H1 (cell line): ENCODE data around the gene OSCP1. TPM values are rescaled to one million over a fixed set of nuclear protein-coding genes. Genes with fewer than 3 reads are reported as not detected.

ENCODE experiments used
- CTCF ChIA-PET: fragments of 300-600 bp; sonication (Branson Sonifier 250); formaldehyde crosslinking; loops from one replicate; lab custom pipeline; 2021; ENCODE audit not compliant: partially characterized antibody; lab: Charles Lee
- POLR2A ChIA-PET: fragments of 300-600 bp; sonication (Branson Sonifier 250); formaldehyde crosslinking; loops from one replicate; lab custom pipeline; 2021; ENCODE audit warnings: inconsistent platforms; ENCODE audit not compliant: partially characterized antibody; lab: Charles Lee
- DNase-seq, 2 experiments: peaks; one replicate each; pipeline versions ENCODE4 v3.0.0 to v3.0.0-alpha.2; 2010 to 2022; ENCODE audit warnings: low spot score in 2 of 2, low read depth in 1 of 2, mixed read lengths in 1 of 2
- FAIRE-seq: peaks from 2 replicates; lab custom pipeline; 2011; peaks lifted over from hg19 to GRCh38; lab: Jason Lieb, UNC
- H2AFZ ChIP-seq: 2 replicates; pipeline ENCODE4 v1.8.1; 2012; ENCODE audit warnings: low read length, inconsistent platforms
- H2AK5ac ChIP-seq: 2 replicates; pipeline ENCODE4 v1.6.1; 2013; ENCODE audit warnings: low read depth, low read length
- H2BK120ac ChIP-seq: replicated peaks from 2 replicates; pipeline ENCODE3; 2013; ENCODE audit warnings: low read depth, low read length, inconsistent platforms
- H2BK12ac ChIP-seq: 2 replicates; pipeline ENCODE4 v1.6.1; 2013; ENCODE audit warnings: low read depth, low read length
- H2BK15ac ChIP-seq: 2 replicates; pipeline ENCODE4 v1.6.1; 2013; ENCODE audit warnings: low read length
- H2BK20ac ChIP-seq: 2 replicates; pipeline ENCODE4 v1.6.1; 2013; ENCODE audit warnings: low read length
- H2BK5ac ChIP-seq: 2 replicates; pipeline ENCODE4 v1.6.1; 2013; ENCODE audit warnings: low read depth, low read length
- H3K14ac ChIP-seq: 2 replicates; pipeline ENCODE4 v1.6.1; 2013; ENCODE audit warnings: inconsistent platforms; ENCODE audit not compliant: insufficient read length
- H3K18ac ChIP-seq: 2 replicates; pipeline ENCODE4 v1.6.1; 2013; ENCODE audit warnings: low read length; ENCODE audit errors: extremely low read depth
- H3K23ac ChIP-seq: 2 replicates; pipeline ENCODE4 v1.6.1; 2013; ENCODE audit warnings: inconsistent platforms; ENCODE audit not compliant: insufficient read length
- H3K23me2 ChIP-seq: 2 replicates; pipeline ENCODE4 v1.6.1; 2013; ENCODE audit warnings: low read depth, low read length
- H3K27ac ChIP-seq: 2 replicates; pipeline ENCODE4 v1.6.1; 2011; ENCODE audit warnings: low read depth, low read length, inconsistent platforms
- H3K27me3 ChIP-seq, 4 experiments: replicated peaks in 1 of 4; 1 replicate in 1 of 4; 2 replicates in 3 of 4; pipeline versions ENCODE4 v1.6.1 to v1.8.1; 2011 to 2013; ENCODE audit warnings: low read length in 3 of 4, mild to moderate bottlenecking in 3 of 4, inconsistent platforms in 2 of 4, mixed read lengths in 2 of 4, moderate library complexity in 1 of 4; ENCODE audit not compliant: control insufficient read depth in 3 of 4, insufficient read depth in 3 of 4; ENCODE audit errors: extremely low read depth in 1 of 4
- H3K36me3 ChIP-seq, 4 experiments: 2 replicates each; pipeline versions ENCODE4 v1.6.1 to v1.8.1; 2011 to 2013; ENCODE audit warnings: mild to moderate bottlenecking in 4 of 4, low read length in 3 of 4, moderate library complexity in 2 of 4, control low read depth in 1 of 4, inconsistent platforms in 1 of 4; ENCODE audit not compliant: insufficient read depth in 4 of 4, control insufficient read depth in 2 of 4
- H3K4ac ChIP-seq: replicated peaks from 2 replicates; pipeline ENCODE3; 2013; ENCODE audit warnings: low read length, low read depth, mixed read lengths, inconsistent platforms; ENCODE audit not compliant: insufficient read length
- H3K4me1 ChIP-seq, 4 experiments: replicated peaks in 1 of 4; 1 replicate in 1 of 4; 2 replicates in 3 of 4; pipeline versions ENCODE4 v1.6.1 to v1.8.1; 2011 to 2013; ENCODE audit warnings: low read length in 3 of 4, inconsistent platforms in 2 of 4, mixed read lengths in 1 of 4; ENCODE audit not compliant: insufficient read depth in 4 of 4, control insufficient read depth in 3 of 4
- H3K4me2 ChIP-seq, 2 experiments: 2 replicates each; pipeline versions ENCODE4 v1.6.1 to v1.8.1; 2011 to 2013; ENCODE audit warnings: low read depth in 2 of 2, low read length in 2 of 2, control low read depth in 1 of 2, inconsistent platforms in 1 of 2, mild to moderate bottlenecking in 1 of 2; ENCODE audit not compliant: insufficient read depth in 1 of 2
- H3K4me3 ChIP-seq, 4 experiments: fragments of 200-600, 300-600 bp in 1 of 4; sonication (generic), shearing (Covaris generic), sonication (Bioruptor Twin) in 1 of 4; 2 replicates each; pipeline versions ENCODE4 v1.5.1 to v1.8.1; 2011 to 2016; ENCODE audit warnings: low read length in 4 of 4, low read depth in 3 of 4, control low read depth in 2 of 4, inconsistent platforms in 2 of 4, mild to moderate bottlenecking in 2 of 4, mixed read lengths in 1 of 4, moderate library complexity in 1 of 4; ENCODE audit not compliant: insufficient read depth in 2 of 4; ENCODE audit errors: extremely low read depth in 1 of 4
- H3K56ac ChIP-seq: replicated peaks from 2 replicates; pipeline ENCODE3; 2013; ENCODE audit warnings: low read depth, mild to moderate bottlenecking, mixed read lengths, low read length, inconsistent platforms; ENCODE audit not compliant: insufficient read length
- H3K79me1 ChIP-seq: 2 replicates; pipeline ENCODE4 v1.6.1; 2013; ENCODE audit warnings: low read depth, low read length, control low read depth
- H3K79me2 ChIP-seq, 2 experiments: 2 replicates each; pipeline versions ENCODE4 v1.6.1 to v1.8.1; 2012 to 2013; ENCODE audit warnings: low read length in 2 of 2, mild to moderate bottlenecking in 2 of 2, inconsistent platforms in 1 of 2; ENCODE audit not compliant: insufficient read depth in 2 of 2, control insufficient read depth in 1 of 2
- H3K9ac ChIP-seq, 4 experiments: replicated peaks in 1 of 4; 1 replicate in 1 of 4; 2 replicates in 3 of 4; pipeline versions ENCODE4 v1.6.1 to v1.8.1; 2011 to 2013; ENCODE audit warnings: low read depth in 3 of 4, low read length in 3 of 4, control low read depth in 2 of 4, mild to moderate bottlenecking in 2 of 4, moderate library complexity in 2 of 4, inconsistent platforms in 1 of 4; ENCODE audit errors: extremely low read depth in 1 of 4
- H3K9me3 ChIP-seq, 2 experiments: 2 replicates each; pipeline versions ENCODE4 v1.6.1 to v1.8.1; 2012 to 2013; ENCODE audit warnings: mild to moderate bottlenecking in 2 of 2, moderate library complexity in 2 of 2, control low read depth in 1 of 2, inconsistent platforms in 1 of 2, low read depth in 1 of 2, low read length in 1 of 2, mixed read lengths in 1 of 2; ENCODE audit not compliant: insufficient read depth in 2 of 2
- H4K20me1 ChIP-seq, 2 experiments: replicated peaks in 1 of 2; 2 replicates each; pipeline versions ENCODE3 to v1.8.1; 2011 to 2013; ENCODE audit warnings: inconsistent platforms in 2 of 2, low read length in 2 of 2, mild to moderate bottlenecking in 1 of 2; ENCODE audit not compliant: insufficient read depth in 2 of 2, control insufficient read depth in 1 of 2
- H4K5ac ChIP-seq: 2 replicates; pipeline ENCODE4 v1.6.1; 2013; ENCODE audit warnings: low read length, low read depth, mixed read lengths, inconsistent platforms; ENCODE audit not compliant: insufficient read length
- H4K8ac ChIP-seq: 2 replicates; pipeline ENCODE4 v1.8.0; 2013; ENCODE audit warnings: mild to moderate bottlenecking, moderate library complexity, low read length, inconsistent platforms; ENCODE audit not compliant: insufficient read depth; ENCODE audit errors: extremely low read depth
- H4K91ac ChIP-seq: replicated peaks from 2 replicates; pipeline ENCODE3; 2013; ENCODE audit warnings: low read length, mixed read lengths, inconsistent platforms; ENCODE audit not compliant: insufficient read length
- CREB1 ChIP-seq: IDR thresholded peaks from 2 replicates; pipeline ENCODE4 v1.6.1; 2012; ENCODE audit warnings: inconsistent platforms
- FOSL1 ChIP-seq: IDR thresholded peaks from 2 replicates; pipeline ENCODE4 v1.6.1; 2011; ENCODE audit warnings: mild to moderate bottlenecking, low read depth, low read length, moderate library complexity; ENCODE audit not compliant: insufficient read depth
- KDM1A ChIP-seq: fragments of 200-600, 300-600 bp; sonication (generic); IDR thresholded peaks from 2 replicates; pipeline ENCODE4 v1.7.1; 2016; ENCODE audit warnings: mild to moderate bottlenecking, low read length, borderline replicate concordance
- KDM4A ChIP-seq: IDR thresholded peaks from one replicate; pipeline ENCODE4 v1.7.1; 2012; ENCODE audit warnings: low read depth, mild to moderate bottlenecking, moderate library complexity, low read length, inconsistent platforms; ENCODE audit not compliant: severe bottlenecking
- MAX ChIP-seq: IDR thresholded peaks from 2 replicates; pipeline ENCODE4 v1.6.1; 2012; ENCODE audit warnings: inconsistent platforms
- POU5F1 ChIP-seq: IDR thresholded peaks from 2 replicates; pipeline ENCODE4 v1.6.1; 2011; ENCODE audit warnings: low read depth, mild to moderate bottlenecking, low read length, moderate library complexity
- SRF ChIP-seq: IDR thresholded peaks from 2 replicates; pipeline ENCODE4 v1.6.1; 2011; ENCODE audit warnings: mild to moderate bottlenecking, low read depth, low read length, moderate library complexity
- YY1 ChIP-seq: IDR thresholded peaks from 2 replicates; pipeline ENCODE4 v1.6.1; 2011; ENCODE audit warnings: low read depth, mild to moderate bottlenecking, low read length
- WGBS, 2 experiments: shearing (Covaris generic) in 1 of 2; methylation state at CpG; one replicate each; pipeline versions ENCODE4 v1.1.6 to v1.1.7; 2013 to 2015; ENCODE audit warnings: low lambda C conversion rate in 2 of 2, mixed read lengths in 2 of 2, inconsistent platforms in 1 of 2, low coverage in 1 of 2, missing lambda C conversion rate in 1 of 2; ENCODE audit not compliant: insufficient replicate concordance in 2 of 2, insufficient coverage in 1 of 2, insufficient read length in 1 of 2; ENCODE audit errors: extremely low coverage in 1 of 2, missing lambda C conversion rate in 1 of 2; 5-methylcytosine and 5-hydroxymethylcytosine counted together
- polyA plus RNA-seq, 7 experiments: library from polyadenylated mRNA; depleted of rRNA in 3 of 7; stranded (reverse) in 5 of 7; unstranded in 2 of 7; fragments of >200 nt in 5 of 7; fragments of 200-250 nt in 2 of 7; gene quantifications; 1 replicate in 5 of 7; 2 replicates in 1 of 7; 4 replicates in 1 of 7; pipeline versions ENCODE4 v1.2.1 to v1.2.3, GENCODE V29; 2011 to 2013; ENCODE audit warnings: missing spikeins in 2 of 7, mixed read lengths in 2 of 7
- total RNA-seq: library from RNA; stranded (reverse); fragmentation: NEBNext Ultra II Directional; extraction: Animal tissue kit (Norgen Biotek cat#: 25700); gene quantifications from 2 replicates; pipeline ENCODE4 v1.2.1, GENCODE V29; 2021

The OSCP1 gene
- total and polyA plus RNA-seq, 2 of the 8 experiments (the other 6 are each of a cell fraction or from before 2014, with no cell fraction given), result 1.8 to 3.3 TPM

DNA sequence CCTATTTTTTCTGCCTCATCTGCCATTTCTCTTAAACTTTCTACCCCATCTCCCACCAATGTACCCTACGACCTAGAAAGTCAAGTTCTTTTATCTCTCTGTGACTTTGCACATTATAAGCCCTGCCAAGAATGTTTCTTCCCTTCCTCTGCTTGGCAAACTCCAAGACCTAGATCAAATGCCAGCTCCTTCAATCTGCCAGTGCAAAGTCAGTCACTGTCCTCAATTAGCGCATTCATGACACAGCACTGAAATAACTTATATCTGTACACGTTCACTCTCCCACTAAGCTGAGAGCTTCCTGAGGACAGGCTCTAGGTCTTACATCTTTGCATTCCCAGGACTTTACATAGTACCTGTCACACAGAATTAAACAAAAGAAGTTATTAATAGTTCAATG is 31.1 kb downstream of the OSCP1 start:
- Histone ChIP-seq H3K4me1 (no peaks in the 10 kb centered on the region), H2BK15ac (no peak overlapping the region), H2BK5ac (no peak overlapping the region), H4K20me1 (no peaks in the 10 kb centered on the region), H3K23me2 (no peaks in the 10 kb centered on the region), H4K8ac (no peak overlapping the region), H3K18ac (no peak overlapping the region), H3K9ac (no peak overlapping the region), H3K4me3 (no peak overlapping the region), H2BK20ac (no peak overlapping the region), H2BK120ac (no peak overlapping the region), H2AK5ac (no peak overlapping the region), H4K5ac (no peak overlapping the region), H3K27ac (no peak overlapping the region), H3K14ac (no peak overlapping the region), H3K36me3 (no peaks in the 10 kb centered on the region), H2BK12ac (no peak overlapping the region), H4K91ac (no peak overlapping the region), H3K56ac (no peak overlapping the region), H3K79me2 (no peaks in the 10 kb centered on the region), H3K27me3 (no peaks in the 10 kb centered on the region), H3K23ac (no peak overlapping the region), H3K79me1 (no peaks in the 10 kb centered on the region), H2AFZ (no peak overlapping the region), H3K4ac (no peak overlapping the region), H3K4me2 (no peak overlapping the region), H3K9me3 (no peaks in the 10 kb centered on the region)
- no peak for FAIRE-seq
- TF ChIP-seq POU5F1 (no peak), KDM1A (no peak), MAX (no peak), FOSL1 (no peak), YY1 (no peak), CREB1 (no peak), SRF (no peak), KDM4A (no peak)
- WGBS, 2 experiments, result 91% methylated on average over 3 of the region's 3 CpGs; no CpG with 5 or more reads in 1 of the 2 experiments
- ChIA-PET POLR2A (interaction anchor here (0.9 to 3.3 kb wide), 3 partner anchors 14 to 32 kb away, joined by 3 to 18 read pairs (median 3); partner anchors contain the start of gene LSM10), CTCF (interaction anchor here (0.6 to 4.0 kb wide), 18 partner anchors 10 to 585 kb away, joined by 3 to 21 read pairs (median 4); partner anchors contain the start of gene SH3D21)
- no peak for DNase-seq
